Smooth muscle cell of the brain vasculature (primary cell): ENCODE results near the gene PAPPA.

Source experiments
- DNase-seq: peaks from one replicate; pipeline ENCODE4 v3.0.0-alpha.2; 2012; ENCODE audit warnings: low read depth, low spot score

PAPPA gene

GRCh38 chr9:116152941-116153764, 438 bp upstream of the PAPPA start:
- DNase-seq = no peak

GRCh38 chr9:116154334-116154975, 864 bp downstream of the PAPPA start:
- no peak for DNase-seq

DNA sequence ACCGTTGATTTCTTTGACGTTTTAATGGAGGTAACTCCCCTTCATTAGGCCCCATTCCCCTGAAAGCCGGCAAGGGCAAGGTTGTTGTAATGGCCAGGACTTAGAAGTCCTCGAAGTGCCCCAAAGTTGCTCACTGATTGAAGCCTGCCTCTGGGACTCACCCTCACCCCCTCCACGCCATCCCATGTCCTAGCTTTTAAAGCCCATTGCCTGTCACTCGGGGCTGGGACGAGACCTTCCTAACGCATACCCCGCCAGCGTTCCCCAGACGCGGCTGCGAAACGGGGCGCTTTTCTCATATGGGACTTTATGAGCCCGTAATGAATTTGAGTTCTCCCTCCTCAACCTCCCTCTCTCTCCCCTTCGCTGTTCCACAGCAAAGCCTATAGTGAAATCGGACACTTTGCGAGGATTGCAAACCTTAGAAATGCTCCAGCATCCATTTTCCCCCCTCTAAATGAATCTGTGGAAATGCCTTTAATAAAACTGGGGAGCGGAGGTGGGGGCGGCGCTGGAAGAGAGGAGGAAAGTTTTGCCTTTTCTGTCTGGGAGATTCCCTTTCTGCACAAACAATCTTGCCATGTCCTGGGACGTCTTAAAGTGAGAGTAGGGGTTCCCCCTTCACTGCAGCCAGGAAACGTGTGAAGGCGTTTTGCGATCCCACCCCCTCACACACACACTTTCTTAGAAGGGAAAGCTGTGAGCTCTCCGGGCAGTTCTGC, 1.5 kb downstream of the PAPPA start:
- no peak for DNase-seq

GRCh38 chr9:116155698-116156039, 2.1 kb downstream of the PAPPA start:
- DNase-seq = no peak

- no peak for DNase-seq
Measured at GRCh38 chr9:116156621-116157314, 3.2 kb downstream of the PAPPA start.

GRCh38 chr9:116157436-116158138, 4.0 kb downstream of the PAPPA start:
- DNase-seq = no peak

DNA sequence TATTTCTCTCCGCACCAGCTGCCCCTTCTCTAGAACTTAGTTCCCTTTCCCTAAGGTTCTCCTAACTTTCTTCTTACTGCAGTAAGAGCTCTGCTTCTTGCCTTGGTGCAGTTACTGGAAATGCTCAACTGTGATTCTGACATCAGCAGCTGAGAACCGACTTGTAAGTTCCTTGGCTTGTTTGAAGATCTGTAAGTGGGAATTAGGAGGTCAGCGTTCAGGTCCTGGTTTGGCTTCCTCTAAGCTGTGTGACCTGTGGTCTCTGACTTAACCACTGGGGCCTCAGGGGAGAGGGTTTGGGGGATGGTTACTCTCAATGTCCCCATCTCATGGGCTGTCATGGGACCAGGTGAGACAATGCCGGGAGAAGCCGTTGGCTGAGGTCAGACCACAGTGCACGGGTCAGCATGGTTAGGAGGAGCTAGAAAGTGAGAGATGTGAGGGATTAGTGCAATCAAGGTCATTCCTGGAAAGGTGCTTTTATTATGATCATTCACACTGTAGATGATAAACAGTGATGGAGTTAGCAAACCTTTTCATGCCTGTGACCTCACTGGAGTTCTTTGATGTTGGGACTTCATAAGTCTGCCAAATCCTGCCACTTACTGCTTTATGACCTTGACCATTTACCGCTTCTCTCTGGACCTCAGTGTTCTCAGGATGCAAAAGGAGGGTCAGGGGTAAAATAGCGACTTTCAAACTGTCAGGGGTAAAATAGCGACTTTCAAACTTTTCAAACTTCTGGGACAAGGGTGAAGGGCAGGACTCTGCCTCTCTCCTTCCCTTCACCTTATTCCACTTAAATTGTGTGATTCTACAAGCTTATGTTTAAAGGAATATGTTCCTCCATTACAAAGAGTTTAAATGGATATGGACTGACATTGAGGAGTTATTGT, 7.3 kb downstream of the PAPPA start:
- no peak for DNase-seq

GRCh38 chr9:116162241-116162781, 8.7 kb downstream of the PAPPA start:
- no peak for DNase-seq

DNA sequence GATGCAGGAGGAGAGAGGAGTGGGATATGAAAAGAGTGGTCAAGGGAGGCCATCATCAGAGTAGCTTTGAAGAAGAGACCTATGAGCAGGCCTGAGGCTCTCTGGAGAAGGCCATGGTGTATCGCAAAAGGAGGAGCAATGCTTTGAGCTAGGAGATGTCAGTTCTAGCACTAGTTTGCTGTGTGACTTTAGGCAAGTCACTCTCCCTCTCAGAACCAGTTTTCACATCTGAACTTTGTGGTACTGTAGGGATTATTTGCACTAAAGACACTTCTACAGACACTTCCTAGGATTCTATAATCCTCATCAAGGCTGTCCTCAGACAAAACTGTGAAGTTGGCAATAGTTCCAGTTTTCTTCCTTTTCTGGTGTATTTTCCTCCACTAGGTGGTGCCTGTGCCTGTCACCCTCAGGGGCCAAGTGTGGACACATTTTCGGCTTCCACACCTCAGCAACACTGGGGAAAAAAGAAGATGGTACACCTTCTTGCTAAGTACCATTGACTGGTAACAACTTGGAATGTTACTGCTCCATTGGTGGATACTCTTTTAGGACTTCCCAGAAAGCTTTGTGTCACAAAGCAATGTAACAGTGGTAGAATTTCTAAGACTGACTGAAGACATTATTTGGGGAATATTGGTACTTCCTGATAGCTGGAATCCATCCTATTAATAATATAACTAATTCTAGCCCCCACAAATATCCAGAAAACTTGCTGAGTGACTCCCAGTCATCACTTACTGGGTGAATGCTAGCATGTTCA, 9.9 kb downstream of the PAPPA start:
- DNase-seq = no peak

GRCh38 chr9:116165912-116166311, 12.3 kb downstream of the PAPPA start:
- no peak for DNase-seq

DNA sequence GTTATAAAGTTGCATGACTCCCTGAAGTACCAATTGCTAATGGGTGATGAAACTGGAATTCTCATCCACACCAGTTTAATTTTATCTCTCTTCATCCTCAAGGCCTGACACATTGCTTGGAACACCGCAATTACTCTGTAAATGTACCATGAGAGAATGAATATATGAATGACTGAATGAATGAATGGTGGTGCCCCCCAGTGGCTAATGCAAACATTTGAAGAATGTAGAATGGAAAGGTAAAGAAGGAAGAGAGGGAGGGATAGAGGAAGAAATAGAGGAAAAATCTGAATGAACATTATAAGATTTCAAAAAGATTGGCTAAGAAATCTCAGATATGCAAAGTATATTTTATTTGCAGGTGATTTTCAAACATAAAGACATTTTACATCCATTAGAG, 13.1 kb downstream of the PAPPA start:
- no peak for DNase-seq

DNA sequence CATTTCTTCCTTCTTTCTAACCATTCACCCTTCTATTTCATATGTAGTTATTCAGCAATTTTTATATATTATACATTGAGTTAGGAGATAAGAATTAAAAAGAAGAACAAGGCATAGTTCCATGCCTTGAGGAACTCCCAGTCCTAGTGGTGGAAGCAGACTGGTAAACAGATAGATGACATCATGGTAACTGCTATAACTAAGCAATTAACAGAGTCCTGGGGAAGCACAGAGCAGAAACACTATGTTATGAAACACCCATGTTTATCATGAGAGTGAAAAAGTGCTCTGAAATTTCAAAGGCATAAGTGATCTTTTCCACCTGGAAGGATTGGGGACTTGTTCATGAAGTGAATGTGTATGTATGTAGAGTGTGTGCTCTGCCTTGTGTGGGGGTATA, 14.6 kb downstream of the PAPPA start:
- DNase-seq = no peak

GRCh38 chr9:116172216-116172615, 18.6 kb downstream of the PAPPA start:
- DNase-seq = no peak

GRCh38 chr9:116174347-116174746, 20.8 kb downstream of the PAPPA start:
- no peak for DNase-seq

- no peak for DNase-seq
Measured at GRCh38 chr9:116175614-116176013, 22.0 kb downstream of the PAPPA start.

- no peak for DNase-seq
Measured at GRCh38 chr9:116178481-116179211, 25.1 kb downstream of the PAPPA start.

GRCh38 chr9:116179568-116179967, 26.0 kb downstream of the PAPPA start:
- DNase-seq = no peak

DNA sequence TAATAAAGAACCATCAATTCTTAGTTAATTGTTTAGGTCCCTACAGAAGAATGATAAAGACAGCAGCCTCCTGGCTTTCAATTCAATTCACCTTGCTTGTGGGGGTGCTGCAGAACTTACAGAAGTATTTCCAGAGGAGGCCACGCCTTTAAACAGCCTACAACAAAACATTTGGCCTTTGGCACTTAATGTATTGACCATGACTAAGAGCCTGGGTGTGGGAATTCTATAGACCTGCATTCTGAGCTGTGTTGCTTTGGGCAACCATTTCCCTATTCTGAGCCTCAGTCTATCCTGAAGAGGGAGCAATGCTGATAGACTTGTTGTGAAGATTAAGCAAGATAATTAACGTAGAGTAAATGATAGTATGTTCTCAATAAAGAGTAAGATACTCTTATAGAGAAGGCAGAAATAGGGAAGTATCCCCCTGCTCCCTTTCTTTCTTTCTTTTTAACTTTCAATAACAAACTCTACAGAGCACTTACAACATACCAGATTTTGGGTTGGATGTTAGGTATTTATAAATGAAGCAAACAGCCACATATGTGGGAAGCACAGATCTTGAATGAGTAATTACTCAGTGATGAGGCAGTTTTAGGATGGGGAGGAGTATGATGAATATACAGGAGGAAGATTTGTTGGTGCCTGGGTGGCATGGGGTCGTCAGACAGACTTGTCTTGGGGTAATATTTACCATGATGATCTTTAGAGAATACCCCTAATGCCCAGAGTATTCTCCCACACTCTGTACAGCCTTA, 28.4 kb downstream of the PAPPA start:
- no peak for DNase-seq
